ENCODE results near the gene RELB. TPM values are rescaled to one million over a fixed set of nuclear protein-coding genes. Genes with fewer than 3 reads are reported as not detected.
"Not testable (repeated sequence)": the region's sequence is repeated elsewhere in the genome, so short reads cannot be mapped to it uniquely, and the experiment has no call there.

Gene RELB
- 9.5 TPM for total RNA-seq

- peak; percentile 96 for DNase-seq
These were observed at the start of gene RELB for GRCh38 chr19:45001087-45001739. Gene RELB (plus strand): TSS chr19:45001464. CDS start chr19:45001580, 116 bp downstream.

- DNase-seq, result no peak
These were observed 47.0 kb upstream of the RELB start for GRCh38 chr19:44954278-44954648.

GRCh38 chr19:44954649-44955504, 46.4 kb upstream of the RELB start, which contains the start of gene CLPTM1:
Gene CLPTM1 (plus strand): TSS chr19:44955380. CDS start chr19:44955396, 16 bp downstream.
- peak; percentile 98 for DNase-seq

GRCh38 chr19:44955505-44956439, 45.5 kb upstream of the RELB start:
- no peak for DNase-seq

- no peak for DNase-seq
These were observed 43.7 kb upstream of the RELB start for GRCh38 chr19:44957526-44957925.

- DNase-seq, result no peak
These were observed 43.2 kb upstream of the RELB start for GRCh38 chr19:44958090-44958489.

GRCh38 chr19:44959691-44960090, 41.6 kb upstream of the RELB start:
- no peak for DNase-seq

- DNase-seq, result no peak
These were observed 40.1 kb upstream of the RELB start for GRCh38 chr19:44960906-44961728.

- no peak for DNase-seq
These were observed 39.4 kb upstream of the RELB start for GRCh38 chr19:44961821-44962220.

- DNase-seq, result no peak
These were observed 33.1 kb upstream of the RELB start for GRCh38 chr19:44968118-44968517.

- DNase-seq, result no peak
These were observed 32.6 kb upstream of the RELB start for GRCh38 chr19:44968670-44969069.

- no peak for DNase-seq
These were observed 31.8 kb upstream of the RELB start for GRCh38 chr19:44969437-44969836.

- not testable (repeated sequence) for DNase-seq
These were observed 29.8 kb upstream of the RELB start for GRCh38 chr19:44971451-44971850.

- DNase-seq, result no peak
These were observed 28.5 kb upstream of the RELB start for GRCh38 chr19:44972802-44973201.

- DNase-seq, result no peak
These were observed 27.1 kb upstream of the RELB start for GRCh38 chr19:44973982-44974735.

GRCh38 chr19:44974857-44975256, 26.4 kb upstream of the RELB start:
- DNase-seq, result no peak

- DNase-seq, result no peak
These were observed 25.8 kb upstream of the RELB start for GRCh38 chr19:44975444-44975843.

GRCh38 chr19:44984005-44984404, 17.3 kb upstream of the RELB start:
- no peak for DNase-seq

GRCh38 chr19:44985445-44985844, 15.8 kb upstream of the RELB start:
- no peak for DNase-seq

- no peak for DNase-seq
These were observed 14.9 kb upstream of the RELB start for GRCh38 chr19:44986389-44986788.

- no peak for DNase-seq
These were observed 14.1 kb upstream of the RELB start for GRCh38 chr19:44987148-44987675.

Data from tongue (tissue), 2 donors.